Muscle layer of duodenum (tissue), 2 donors: ENCODE data around the gene GMDS.

Experiments used
- H3K27ac ChIP-seq: one replicate; pipeline ENCODE4 v1.7.0; 2013; ENCODE audit warnings: mild to moderate bottlenecking, low read length
- H3K27me3 ChIP-seq: one replicate; pipeline ENCODE4 v1.7.0; 2013; ENCODE audit warnings: low read depth, mild to moderate bottlenecking, control low read depth, low read length
- H3K36me3 ChIP-seq, 2 donors: one replicate each; pipeline ENCODE4 v1.7.0; 2013; ENCODE audit warnings: low read length in 2 of 2, control low read depth in 1 of 2, mild to moderate bottlenecking in 1 of 2; ENCODE audit not compliant: insufficient read depth in 2 of 2, control insufficient read depth in 1 of 2
- H3K4me1 ChIP-seq, 2 donors: one replicate each; pipeline ENCODE4 v1.7.0; 2013; ENCODE audit warnings: low read length in 2 of 2, mild to moderate bottlenecking in 2 of 2, control low read depth in 1 of 2, moderate library complexity in 1 of 2; ENCODE audit not compliant: insufficient read depth in 2 of 2, control insufficient read depth in 1 of 2
- H3K4me3 ChIP-seq, 2 donors: one replicate each; pipeline ENCODE4 v1.7.0; 2013; ENCODE audit warnings: low read length in 2 of 2, low read depth in 1 of 2, mild to moderate bottlenecking in 1 of 2
- H3K9me3 ChIP-seq, 2 donors: one replicate each; pipeline ENCODE4 v1.7.0; 2013; ENCODE audit warnings: low read length in 2 of 2, control low read depth in 1 of 2, mild to moderate bottlenecking in 1 of 2; ENCODE audit not compliant: control insufficient read depth in 1 of 2
- donor health status: healthy.

The GMDS gene

DNA sequence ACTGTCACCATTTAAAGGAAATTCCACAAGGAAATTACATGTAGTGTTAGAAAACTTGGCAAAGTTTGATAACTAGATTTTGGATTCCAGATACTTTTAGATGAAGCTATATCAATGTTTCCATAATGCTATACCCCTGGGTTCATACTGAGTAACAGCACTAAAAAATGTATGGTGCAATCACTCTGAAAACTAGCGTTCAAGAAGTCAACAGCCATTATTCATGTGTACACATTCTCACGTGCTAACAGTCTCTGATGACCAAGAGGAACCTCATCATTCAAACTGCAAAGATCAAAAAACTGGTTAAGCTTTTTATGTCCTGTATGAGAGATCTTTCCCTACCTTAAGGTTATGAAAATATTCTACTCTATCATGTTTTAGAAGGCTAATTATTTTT, 197.6 kb downstream of the GMDS start:
- Histone ChIP-seq H3K9me3 (peaks cover 0 to 2% of the 10 kb centered on the region in 2 donors), H3K4me3 (no peak overlapping the region), H3K27ac (no peak overlapping the region), H3K36me3 (no peaks in the 10 kb centered on the region), H3K4me1 (no peaks in the 10 kb centered on the region), H3K27me3 (no peaks in the 10 kb centered on the region)

DNA sequence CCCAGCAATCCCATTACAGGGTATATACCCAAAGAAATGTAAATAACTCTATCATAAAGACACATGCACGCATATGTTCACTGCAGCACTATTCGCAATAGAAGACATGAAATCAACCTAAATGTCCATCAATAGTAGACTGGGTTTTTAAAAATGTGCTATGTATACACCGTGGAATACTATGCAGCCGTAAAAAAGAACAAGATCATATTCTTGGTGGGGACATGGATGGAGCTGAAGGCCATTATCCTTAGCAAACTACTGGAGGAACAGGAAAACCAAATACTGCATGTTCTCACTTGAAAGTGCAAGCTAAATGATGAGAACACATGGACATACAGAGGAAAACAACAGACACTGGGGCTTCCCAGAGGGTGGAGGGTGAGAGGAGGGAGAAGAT, 201.2 kb downstream of the GMDS start:
- H3K27ac ChIP-seq, result no peak overlapping the region

DNA sequence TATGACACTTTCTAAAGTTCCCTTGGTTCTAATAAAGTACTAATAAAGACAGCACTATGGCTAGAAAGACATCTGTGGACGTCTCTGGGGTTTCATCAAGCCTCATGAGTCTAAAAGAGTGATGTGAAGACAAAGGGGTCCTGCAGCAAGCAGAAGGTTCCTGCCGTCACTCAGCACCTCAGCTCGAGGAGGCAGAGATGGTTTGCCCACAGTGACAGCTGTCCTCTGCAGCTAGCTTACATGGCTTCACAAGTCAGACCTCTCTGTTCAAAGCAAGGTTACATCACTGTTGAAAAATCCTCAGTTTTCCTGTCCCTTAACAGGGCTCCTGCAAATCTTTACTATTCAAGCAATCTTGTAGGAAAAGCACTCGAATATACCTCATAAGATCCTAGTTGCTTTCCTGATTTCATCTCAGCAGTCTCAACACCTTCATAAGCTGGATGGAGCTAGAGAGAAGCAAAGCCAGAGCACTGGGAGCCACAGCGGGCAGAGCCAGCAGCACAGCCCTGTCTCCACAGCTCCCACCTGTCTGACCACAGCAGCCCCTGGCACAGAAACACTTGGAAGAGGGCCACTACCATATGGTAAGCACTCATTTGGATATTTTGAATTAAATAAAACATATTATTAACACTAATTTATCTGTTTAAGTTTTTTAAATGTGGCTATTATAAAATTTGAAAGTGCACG, 202.3 kb downstream of the GMDS start:
- Histone ChIP-seq H3K9me3 (peaks cover 0 to 2% of the 10 kb centered on the region in 2 donors), H3K4me3 (no peak overlapping the region), H3K36me3 (no peaks in the 10 kb centered on the region), H3K4me1 (no peaks in the 10 kb centered on the region), H3K27ac (no peak overlapping the region), H3K27me3 (no peaks in the 10 kb centered on the region)

More for the DNA sequence above, 201.2 kb downstream of the GMDS start:
- Histone ChIP-seq H3K4me1 (no peaks in the 10 kb centered on the region), H3K4me3 (no peak overlapping the region), H3K9me3 (peaks cover 0 to 2% of the 10 kb centered on the region in 2 donors), H3K27me3 (no peaks in the 10 kb centered on the region), H3K36me3 (no peaks in the 10 kb centered on the region)

DNA sequence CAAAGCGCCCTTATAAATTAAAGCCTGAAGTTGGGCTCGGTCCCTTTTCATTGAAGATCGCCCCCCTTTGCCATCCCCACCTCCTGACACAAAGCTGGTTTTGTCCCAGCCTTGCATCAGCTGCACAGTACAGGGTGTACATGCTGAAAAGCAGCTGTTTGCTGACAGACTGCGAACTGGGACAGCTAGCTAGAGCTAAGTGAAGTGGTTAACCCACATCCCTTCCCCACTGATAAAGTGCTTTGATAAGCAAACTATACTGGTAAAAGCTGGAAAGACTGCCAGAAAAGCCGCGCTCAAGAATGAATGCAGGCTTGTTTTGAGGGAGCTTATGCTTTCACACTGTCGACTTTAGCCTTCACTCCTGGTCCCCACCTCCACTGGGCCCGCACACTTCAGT, 207.3 kb downstream of the GMDS start:
- no peaks in the 10 kb centered on the region for H3K27me3 ChIP-seq
- H3K4me1 ChIP-seq, result no peaks in the 10 kb centered on the region
- no peaks in the 10 kb centered on the region for H3K9me3 ChIP-seq
- no peaks in the 10 kb centered on the region for H3K36me3 ChIP-seq
- no peak overlapping the region for H3K27ac ChIP-seq
- no peak overlapping the region for H3K4me3 ChIP-seq

DNA sequence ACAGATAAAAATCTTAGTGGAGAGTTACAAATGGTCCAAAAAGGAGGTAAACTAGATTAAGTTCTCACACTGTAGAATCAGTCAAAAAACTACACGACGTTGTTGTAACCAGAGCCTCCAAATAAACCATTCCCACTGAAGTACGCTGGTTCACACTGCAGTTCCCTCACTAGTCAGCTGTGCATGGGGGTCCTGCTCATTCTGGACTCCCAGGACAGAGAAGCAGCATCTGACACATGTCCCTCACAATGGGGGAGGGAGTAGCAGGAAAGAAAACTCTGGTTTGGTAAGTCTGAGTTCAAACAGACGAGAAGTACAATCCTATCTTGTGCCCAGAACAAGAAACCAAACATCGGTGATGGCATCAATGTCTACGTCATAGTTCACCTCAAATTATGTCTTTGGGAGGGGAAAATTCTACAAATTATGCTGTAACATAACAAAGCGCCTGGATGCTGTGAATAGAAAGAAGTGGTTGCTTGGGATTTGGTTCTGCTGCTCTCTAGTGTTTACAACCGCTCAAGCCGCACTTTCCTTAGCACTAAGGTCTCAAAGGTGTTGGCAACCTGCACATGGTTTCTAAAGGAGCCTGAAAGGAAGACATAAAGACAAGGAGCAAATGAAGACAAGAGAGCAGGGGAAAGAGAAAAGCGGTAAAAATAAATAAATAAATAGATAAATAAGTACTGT, 208.0 kb downstream of the GMDS start:
- Histone ChIP-seq H3K27me3 (no peaks in the 10 kb centered on the region), H3K4me1 (no peaks in the 10 kb centered on the region), H3K36me3 (no peaks in the 10 kb centered on the region), H3K4me3 (no peak overlapping the region), H3K27ac (no peak overlapping the region), H3K9me3 (no peaks in the 10 kb centered on the region)

DNA sequence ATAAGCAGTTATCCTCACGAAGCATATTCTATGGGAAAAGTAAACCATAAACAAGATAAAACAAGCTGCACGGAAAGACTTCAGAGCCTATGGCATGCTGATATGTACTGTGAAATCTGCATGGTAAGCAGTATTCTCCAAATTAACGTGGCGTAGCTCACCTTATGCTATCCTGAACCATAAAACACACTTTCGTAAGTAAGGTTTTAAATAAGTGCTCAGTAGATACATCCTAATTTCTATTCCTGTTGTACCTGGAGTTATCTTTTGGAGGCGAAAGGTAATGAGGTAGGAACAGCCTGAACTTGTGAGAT, 208.7 kb downstream of the GMDS start:
- Histone ChIP-seq H3K27me3 (no peaks in the 10 kb centered on the region), H3K36me3 (no peaks in the 10 kb centered on the region), H3K9me3 (no peaks in the 10 kb centered on the region), H3K4me3 (no peak overlapping the region), H3K27ac (no peak overlapping the region), H3K4me1 (no peaks in the 10 kb centered on the region)

DNA sequence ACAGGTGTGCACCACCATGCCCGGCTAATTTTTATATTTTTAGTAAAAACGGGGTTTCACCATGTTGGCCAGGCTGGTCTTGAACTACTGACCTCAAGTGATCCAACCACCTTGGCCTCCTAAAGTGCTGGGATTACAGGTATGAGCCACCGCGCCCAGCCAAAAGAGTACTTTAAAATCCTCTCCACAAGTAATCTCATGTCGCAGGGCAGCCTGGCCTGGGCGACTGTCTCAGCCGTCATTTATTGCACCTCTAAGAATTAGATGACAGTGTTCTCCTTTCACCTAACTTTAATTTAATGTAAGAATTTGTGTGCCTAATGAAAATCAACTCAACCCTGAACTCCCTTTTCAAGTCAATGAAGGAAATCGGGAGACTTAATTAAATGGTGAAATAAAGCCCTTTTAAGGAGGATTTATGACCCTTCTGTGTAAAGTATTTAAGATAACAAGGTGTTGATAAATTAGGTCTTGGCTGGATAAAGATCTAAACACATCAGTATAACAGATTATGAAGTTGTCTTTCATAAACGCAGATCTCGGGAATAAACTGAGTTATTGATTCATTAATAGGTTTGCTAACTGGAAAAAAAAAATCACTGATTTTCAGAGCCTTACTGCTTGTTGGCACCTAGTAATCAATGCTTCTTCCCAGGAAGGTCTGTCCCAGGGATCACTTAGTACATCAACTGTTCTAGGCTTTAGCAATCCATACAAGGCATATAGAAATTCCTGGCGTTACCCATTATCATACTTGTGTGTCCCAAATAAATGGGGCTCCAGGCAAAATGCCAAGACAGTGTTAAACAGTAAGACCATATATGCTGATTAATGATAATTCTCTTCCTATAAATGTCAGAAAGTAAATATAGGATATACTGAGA, 209.3 kb downstream of the GMDS start:
- Histone ChIP-seq H3K27ac (no peak overlapping the region), H3K4me1 (no peaks in the 10 kb centered on the region), H3K9me3 (no peaks in the 10 kb centered on the region), H3K4me3 (no peak overlapping the region), H3K36me3 (no peaks in the 10 kb centered on the region), H3K27me3 (no peaks in the 10 kb centered on the region)

DNA sequence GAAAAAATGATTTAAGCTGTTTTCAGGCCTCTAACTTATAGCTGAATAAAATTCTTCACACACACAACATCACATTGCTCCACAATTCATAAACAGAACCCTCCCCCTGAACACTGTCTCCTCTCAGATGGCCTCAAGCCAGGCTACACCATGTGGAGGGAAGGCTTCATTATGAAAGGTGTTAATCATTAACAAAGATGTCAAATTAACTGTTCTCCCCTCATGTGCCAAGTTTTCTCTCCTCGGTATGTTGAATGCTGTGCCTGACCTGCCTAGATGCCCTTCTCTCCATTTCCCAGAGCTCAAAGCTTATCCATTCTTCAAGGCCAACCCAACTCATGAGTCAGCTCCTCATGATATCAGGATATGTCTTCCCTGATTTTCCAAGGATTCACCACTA, 210.4 kb downstream of the GMDS start:
- Histone ChIP-seq H3K4me1 (no peaks in the 10 kb centered on the region), H3K27ac (no peak overlapping the region), H3K36me3 (no peaks in the 10 kb centered on the region), H3K4me3 (no peak overlapping the region), H3K27me3 (no peaks in the 10 kb centered on the region), H3K9me3 (no peaks in the 10 kb centered on the region)

DNA sequence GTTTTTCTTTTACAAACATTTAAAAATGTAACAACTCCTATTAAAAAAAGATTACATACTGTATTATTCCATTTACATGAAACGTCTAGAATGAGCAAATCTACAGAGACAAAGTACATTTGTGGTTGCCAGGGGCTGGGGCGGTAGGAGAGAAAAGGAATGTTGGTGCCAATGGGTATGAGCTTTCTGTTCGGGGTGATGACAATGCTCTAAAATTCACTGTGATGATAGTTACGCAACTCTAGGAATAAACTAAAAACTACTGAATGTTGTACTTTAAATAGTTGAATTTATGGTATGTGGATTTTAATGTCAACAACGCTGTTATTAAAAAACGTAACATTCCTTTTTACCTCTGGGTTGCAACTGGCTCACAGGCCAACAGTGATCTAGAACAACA, 211.1 kb downstream of the GMDS start:
- Histone ChIP-seq H3K4me3 (no peak overlapping the region), H3K4me1 (no peaks in the 10 kb centered on the region), H3K27ac (no peak overlapping the region), H3K9me3 (no peaks in the 10 kb centered on the region), H3K36me3 (no peaks in the 10 kb centered on the region), H3K27me3 (no peaks in the 10 kb centered on the region)

DNA sequence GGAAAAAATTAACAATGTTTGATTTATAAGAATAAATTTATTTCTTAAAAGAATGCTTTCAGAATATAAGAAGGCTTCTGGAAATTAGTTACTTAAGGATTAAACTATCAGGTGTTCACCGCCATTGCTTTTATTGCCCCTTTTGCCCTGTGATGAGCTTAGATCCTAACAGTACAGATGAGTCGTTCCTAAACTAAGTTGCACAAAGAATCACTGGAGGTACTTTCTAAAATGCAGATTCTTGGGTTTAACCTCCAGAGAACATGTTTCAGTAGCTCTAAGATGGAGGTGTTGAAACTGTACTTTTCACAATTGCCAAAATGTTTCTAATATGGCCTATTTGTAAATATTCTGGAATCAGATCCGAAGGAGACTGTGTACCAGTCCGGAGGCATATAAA, 211.9 kb downstream of the GMDS start:
- H3K36me3 ChIP-seq, result no peaks in the 10 kb centered on the region
- H3K27ac ChIP-seq, result no peak overlapping the region
- no peak overlapping the region for H3K4me3 ChIP-seq
- H3K27me3 ChIP-seq, result no peaks in the 10 kb centered on the region
- no peaks in the 10 kb centered on the region for H3K9me3 ChIP-seq
- peaks cover 0 to under 1% of the 10 kb centered on the region in 2 donors for H3K4me1 ChIP-seq

DNA sequence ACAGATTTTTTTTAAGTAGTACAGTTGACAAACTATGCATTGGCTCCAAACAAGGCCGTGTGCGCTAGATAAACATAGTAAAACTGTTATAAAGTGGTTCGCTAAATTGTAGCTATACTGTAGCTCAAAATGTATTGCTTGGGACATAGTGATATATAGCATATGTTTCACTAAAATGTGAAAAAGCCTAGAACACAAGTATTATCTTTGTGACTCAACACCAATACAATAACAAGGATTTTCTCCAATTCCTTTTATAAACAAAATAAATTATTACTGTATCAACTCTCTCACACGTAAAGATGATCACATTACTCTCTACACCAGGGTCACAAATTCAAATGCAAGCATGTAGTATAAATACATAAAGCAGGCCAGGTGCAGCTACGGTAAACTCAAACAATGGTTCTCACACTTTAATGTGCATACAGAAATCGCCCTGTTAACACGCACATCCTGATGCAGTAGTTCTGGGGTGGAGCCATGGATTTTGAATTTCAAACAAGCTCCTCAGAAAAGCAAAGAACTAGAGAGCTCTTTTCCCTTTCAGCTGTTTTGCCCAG, 214.6 kb downstream of the GMDS start:
- Histone ChIP-seq H3K27ac (no peak overlapping the region), H3K9me3 (no peaks in the 10 kb centered on the region), H3K4me1 (peaks cover 0 to 3% of the 10 kb centered on the region in 2 donors), H3K4me3 (no peak overlapping the region), H3K27me3 (no peaks in the 10 kb centered on the region), H3K36me3 (no peaks in the 10 kb centered on the region)
